ENCODE data around the gene MARCHF10.
"Not testable (repeated sequence)": the region's sequence is repeated elsewhere in the genome, so short reads cannot be mapped to it uniquely, and the experiment has no call there.

MARCHF10 gene, protein sequence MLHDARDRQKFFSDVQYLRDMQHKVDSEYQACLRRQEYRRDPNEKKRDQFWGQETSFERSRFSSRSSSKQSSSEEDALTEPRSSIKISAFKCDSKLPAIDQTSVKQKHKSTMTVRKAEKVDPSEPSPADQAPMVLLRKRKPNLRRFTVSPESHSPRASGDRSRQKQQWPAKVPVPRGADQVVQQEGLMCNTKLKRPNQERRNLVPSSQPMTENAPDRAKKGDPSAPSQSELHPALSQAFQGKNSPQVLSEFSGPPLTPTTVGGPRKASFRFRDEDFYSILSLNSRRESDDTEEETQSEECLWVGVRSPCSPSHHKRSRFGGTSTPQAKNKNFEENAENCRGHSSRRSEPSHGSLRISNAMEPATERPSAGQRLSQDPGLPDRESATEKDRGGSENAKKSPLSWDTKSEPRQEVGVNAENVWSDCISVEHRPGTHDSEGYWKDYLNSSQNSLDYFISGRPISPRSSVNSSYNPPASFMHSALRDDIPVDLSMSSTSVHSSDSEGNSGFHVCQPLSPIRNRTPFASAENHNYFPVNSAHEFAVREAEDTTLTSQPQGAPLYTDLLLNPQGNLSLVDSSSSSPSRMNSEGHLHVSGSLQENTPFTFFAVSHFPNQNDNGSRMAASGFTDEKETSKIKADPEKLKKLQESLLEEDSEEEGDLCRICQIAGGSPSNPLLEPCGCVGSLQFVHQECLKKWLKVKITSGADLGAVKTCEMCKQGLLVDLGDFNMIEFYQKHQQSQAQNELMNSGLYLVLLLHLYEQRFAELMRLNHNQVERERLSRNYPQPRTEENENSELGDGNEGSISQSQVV

GRCh38 chr17:62807812-62808575 lies at the start of gene MARCHF10:
Gene MARCHF10 (minus strand): TSS chr17:62808314. CDS start chr17:62801735, 6,579 bp downstream.
- no peak for TF ChIP-seq GATA1 (IDR thresholded peaks at IDR 0.05; ENCODE audit: low read depth, low read length)
- TF ChIP-seq POLR2A (IDR thresholded peaks at IDR 0.05; ENCODE audit: low read length) = no peak
- DNase-seq = no peak

- DNase-seq = no peak
- TF ChIP-seq GATA1 (IDR thresholded peaks at IDR 0.05; ENCODE audit: low read depth, low read length) (no peak), POLR2A (IDR thresholded peaks at IDR 0.05; ENCODE audit: low read length) (no peak)
Measured at GRCh38 chr17:62857526-62857925, 49.4 kb upstream of the MARCHF10 start.

GRCh38 chr17:62856594-62856993 lies 48.5 kb upstream of the MARCHF10 start:
- DNase-seq = no peak
- TF ChIP-seq GATA1 (IDR thresholded peaks at IDR 0.05; ENCODE audit: low read depth, low read length) (no peak), POLR2A (IDR thresholded peaks at IDR 0.05; ENCODE audit: low read length) (no peak)

DNA sequence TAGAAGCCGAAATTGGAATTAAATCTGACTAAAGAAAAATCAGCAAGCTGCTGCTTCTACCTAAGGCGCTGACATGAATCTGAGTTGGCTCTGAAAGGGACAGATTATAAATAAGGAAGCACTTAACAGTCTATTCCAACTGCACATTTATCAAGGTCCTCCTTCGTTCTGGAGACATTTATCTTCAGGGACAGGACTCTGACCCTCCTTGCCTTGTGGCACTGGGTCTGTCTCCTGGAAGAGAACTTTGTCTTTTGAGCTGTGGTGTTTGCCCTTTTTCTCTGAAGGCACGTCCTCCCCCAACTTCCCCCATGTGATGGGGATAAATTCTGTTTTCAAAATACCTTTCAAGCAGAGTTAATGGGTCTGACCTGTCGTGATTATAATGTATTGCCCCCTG lies 47.0 kb upstream of the MARCHF10 start:
- no peak for DNase-seq
- no peak for TF ChIP-seq GATA1 (IDR thresholded peaks at IDR 0.05; ENCODE audit: low read depth, low read length)
- TF ChIP-seq POLR2A (IDR thresholded peaks at IDR 0.05; ENCODE audit: low read length) = no peak

- TF ChIP-seq GATA1 (IDR thresholded peaks at IDR 0.05; ENCODE audit: low read depth, low read length) (no peak), POLR2A (IDR thresholded peaks at IDR 0.05; ENCODE audit: low read length) (no peak)
Measured at GRCh38 chr17:62854098-62854680, 46.1 kb upstream of the MARCHF10 start.

DNA sequence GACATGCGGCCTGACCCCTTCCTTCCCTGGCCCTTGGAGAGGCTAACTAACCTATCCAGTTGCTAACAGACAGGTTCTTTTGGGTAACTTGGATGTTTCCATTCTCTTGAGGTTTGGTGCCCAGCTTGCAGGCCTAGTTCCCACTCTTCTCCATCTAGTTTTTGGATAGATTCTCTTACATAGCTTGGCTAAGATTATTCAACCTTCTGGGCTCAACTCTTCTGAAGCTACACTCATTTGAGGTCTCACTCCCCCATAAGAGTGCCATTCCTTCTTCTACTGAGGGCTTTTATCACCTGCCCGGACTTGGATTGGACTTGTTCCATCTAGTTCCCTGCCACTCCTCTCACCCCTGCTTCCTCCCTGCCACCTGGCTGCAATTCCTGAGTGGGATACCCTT lies 44.1 kb upstream of the MARCHF10 start:
- TF ChIP-seq POLR2A (IDR thresholded peaks at IDR 0.05; ENCODE audit: low read length) = no peak
- TF ChIP-seq GATA1 (IDR thresholded peaks at IDR 0.05; ENCODE audit: low read depth, low read length) = no peak
- no peak for DNase-seq

More at GRCh38 chr17:62854098-62854680, 46.1 kb upstream of the MARCHF10 start:
- no peak for DNase-seq

- not testable (repeated sequence) for DNase-seq
Measured at GRCh38 chr17:62849591-62850415, 41.7 kb upstream of the MARCHF10 start.

DNA sequence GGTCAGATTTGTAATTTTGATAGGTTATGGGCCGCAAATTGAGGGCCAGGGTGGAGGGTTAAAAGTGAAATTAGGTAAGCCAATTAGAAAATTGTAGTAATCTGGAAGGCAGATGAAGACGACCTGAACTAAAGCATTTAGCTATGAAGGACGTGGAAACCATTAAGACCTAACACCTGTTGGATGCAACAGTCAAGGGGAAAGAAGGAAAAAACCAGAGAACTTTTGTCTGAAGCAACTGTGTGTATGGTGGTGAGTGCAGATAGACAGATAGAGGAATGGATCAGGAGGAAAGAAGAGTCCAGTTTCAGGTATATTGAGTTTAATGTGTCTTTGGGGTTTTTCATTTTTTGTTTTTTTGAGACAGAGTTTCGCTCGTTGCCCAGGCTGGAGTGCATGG lies 40.2 kb upstream of the MARCHF10 start:
- no peak for TF ChIP-seq POLR2A (IDR thresholded peaks at IDR 0.05; ENCODE audit: low read length)
- TF ChIP-seq GATA1 (IDR thresholded peaks at IDR 0.05; ENCODE audit: low read depth, low read length) = no peak
- DNase-seq = no peak

- DNase-seq = no peak
- no peak for TF ChIP-seq POLR2A (IDR thresholded peaks at IDR 0.05; ENCODE audit: low read length)
- TF ChIP-seq GATA1 (IDR thresholded peaks at IDR 0.05; ENCODE audit: low read depth, low read length) = no peak
Measured at GRCh38 chr17:62847426-62847825, 39.3 kb upstream of the MARCHF10 start.

DNA sequence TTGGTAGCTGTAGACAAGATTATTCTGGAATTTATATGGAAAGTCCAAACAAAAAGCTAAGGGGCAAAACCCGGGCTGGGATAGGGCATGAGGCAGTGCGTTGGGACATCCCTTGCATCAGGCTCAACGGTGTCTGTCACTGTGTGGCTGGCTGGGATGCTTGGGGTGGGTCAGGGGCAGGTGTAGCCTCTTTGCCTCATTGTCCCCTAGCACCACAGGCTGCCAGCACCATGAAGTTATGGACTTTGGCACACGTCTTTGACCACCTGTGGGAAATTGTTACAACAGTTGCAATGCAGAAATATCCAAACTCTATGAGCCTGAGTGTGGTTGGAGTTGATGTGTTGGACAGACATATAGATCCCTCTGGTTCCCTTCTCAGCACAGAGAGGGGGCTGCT lies 32.8 kb upstream of the MARCHF10 start:
- TF ChIP-seq POLR2A (IDR thresholded peaks at IDR 0.05; ENCODE audit: low read length) (no peak), GATA1 (IDR thresholded peaks at IDR 0.05; ENCODE audit: low read depth, low read length) (no peak)
- DNase-seq = no peak

GRCh38 chr17:62833816-62834215 lies 25.7 kb upstream of the MARCHF10 start:
- DNase-seq = not testable (repeated sequence)

GRCh38 chr17:62832405-62832804 lies 24.3 kb upstream of the MARCHF10 start:
- no peak for DNase-seq
- TF ChIP-seq POLR2A (IDR thresholded peaks at IDR 0.05; ENCODE audit: low read length) (no peak), GATA1 (IDR thresholded peaks at IDR 0.05; ENCODE audit: low read depth, low read length) (no peak)

DNA sequence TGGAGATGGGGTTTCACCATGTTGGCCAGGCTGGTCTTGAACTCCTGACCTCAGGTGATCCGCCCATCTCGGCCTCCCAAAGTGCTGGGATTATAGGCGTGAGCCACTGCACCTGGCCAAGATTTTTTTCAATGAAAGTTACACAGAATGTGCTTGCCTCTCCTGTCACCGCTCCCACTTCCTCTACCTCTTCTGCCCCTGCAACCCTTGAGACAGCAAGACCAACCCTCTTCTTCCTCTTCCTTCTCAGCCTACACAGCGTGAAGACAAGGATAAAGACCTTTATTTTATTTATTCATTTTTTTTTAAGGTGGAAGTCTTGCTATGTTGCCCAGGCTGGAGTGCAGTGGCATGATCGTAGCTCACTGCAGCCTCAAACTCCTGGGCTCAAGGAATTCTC lies 23.0 kb upstream of the MARCHF10 start:
- not testable (repeated sequence) for DNase-seq
